ENCODE results near the gene NELFE.

NELFE gene

DNA sequence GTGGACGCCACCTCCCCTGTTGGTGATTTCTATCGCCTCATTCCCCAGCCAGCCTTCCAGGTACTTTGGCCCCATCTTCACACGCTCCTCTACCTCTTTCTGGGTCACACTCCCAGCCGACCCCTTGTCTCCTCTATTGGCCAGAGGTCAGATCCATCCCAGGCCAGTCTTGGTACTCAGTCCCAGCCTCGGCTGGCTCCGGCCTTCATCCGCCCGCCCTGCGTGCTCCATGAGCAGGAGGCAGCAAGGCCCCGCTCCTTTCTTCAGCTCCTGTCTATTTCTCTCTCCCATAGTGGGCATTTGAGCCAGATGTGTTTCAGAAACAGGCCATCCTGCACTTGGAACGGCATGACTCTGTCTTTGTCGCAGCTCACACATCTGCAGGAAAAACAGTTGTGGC, 2.8 kb upstream of the NELFE start:
- no peaks in the 10 kb centered on the region for H4K20me1 ChIP-seq (ENCODE audit: insufficient read depth)
- peaks cover 9% of the 10 kb centered on the region for H3K4me1 ChIP-seq (ENCODE audit: low read depth, poor library complexity, severe bottlenecking)
- H3K27ac ChIP-seq, result no peak overlapping the region
- TF ChIP-seq, protein P1, sequence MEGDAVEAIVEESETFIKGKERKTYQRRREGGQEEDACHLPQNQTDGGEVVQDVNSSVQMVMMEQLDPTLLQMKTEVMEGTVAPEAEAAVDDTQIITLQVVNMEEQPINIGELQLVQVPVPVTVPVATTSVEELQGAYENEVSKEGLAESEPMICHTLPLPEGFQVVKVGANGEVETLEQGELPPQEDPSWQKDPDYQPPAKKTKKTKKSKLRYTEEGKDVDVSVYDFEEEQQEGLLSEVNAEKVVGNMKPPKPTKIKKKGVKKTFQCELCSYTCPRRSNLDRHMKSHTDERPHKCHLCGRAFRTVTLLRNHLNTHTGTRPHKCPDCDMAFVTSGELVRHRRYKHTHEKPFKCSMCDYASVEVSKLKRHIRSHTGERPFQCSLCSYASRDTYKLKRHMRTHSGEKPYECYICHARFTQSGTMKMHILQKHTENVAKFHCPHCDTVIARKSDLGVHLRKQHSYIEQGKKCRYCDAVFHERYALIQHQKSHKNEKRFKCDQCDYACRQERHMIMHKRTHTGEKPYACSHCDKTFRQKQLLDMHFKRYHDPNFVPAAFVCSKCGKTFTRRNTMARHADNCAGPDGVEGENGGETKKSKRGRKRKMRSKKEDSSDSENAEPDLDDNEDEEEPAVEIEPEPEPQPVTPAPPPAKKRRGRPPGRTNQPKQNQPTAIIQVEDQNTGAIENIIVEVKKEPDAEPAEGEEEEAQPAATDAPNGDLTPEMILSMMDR (conservative IDR thresholded peaks at IDR 0.05; ENCODE audit: low read depth, low read length), result no peak
- no peak overlapping the region for H3K9ac ChIP-seq
- H3K27me3 ChIP-seq (ENCODE audit: insufficient read depth, low read depth), result no peaks in the 10 kb centered on the region
- H3K36me3 ChIP-seq (ENCODE audit: insufficient read depth), result peaks cover 9% of the 10 kb centered on the region; the same call in 1 of the 2 replicates
- no peak overlapping the region for H3K4me3 ChIP-seq (IDR thresholded peaks at IDR 0.05; ENCODE audit: insufficient read depth, low read depth, low read length)
- H2AFZ ChIP-seq (ENCODE audit: low read depth), result no peak overlapping the region
- peaks cover 18% of the 10 kb centered on the region for H3K79me2 ChIP-seq (ENCODE audit: insufficient read depth, low read depth)
- H3K4me2 ChIP-seq, result no peak overlapping the region

DNA sequence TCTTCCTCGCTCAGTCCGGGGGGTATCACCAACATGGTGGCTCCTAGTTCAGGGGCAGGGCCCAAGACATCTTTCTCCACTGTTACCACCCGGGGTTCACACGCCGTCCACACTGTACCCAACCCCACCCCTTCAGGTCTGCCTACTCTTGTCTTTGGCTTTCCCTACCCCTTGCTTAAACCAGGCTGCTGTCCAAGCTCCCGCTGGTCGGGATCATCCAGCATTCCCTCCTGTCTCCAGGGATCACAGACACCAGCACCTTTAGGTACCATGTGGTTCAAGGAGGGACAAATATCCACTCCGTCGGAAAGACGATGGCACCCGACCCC, 395 bp downstream of the NELFE start:
- Histone ChIP-seq H4K20me1 (ENCODE audit: insufficient read depth) (no peaks in the 10 kb centered on the region), H2AFZ (ENCODE audit: low read depth) (peak overlapping the region; percentile 36), H3K36me3 (ENCODE audit: insufficient read depth) (peaks cover 13% of the 10 kb centered on the region; the same call in 1 of the 2 replicates), H3K27ac (no peak overlapping the region; the same call in 1 of the 2 replicates), H3K9ac (peak overlapping the region; percentile 54), H3K4me2 (peak overlapping the region; percentile 70), H3K79me2 (ENCODE audit: insufficient read depth, low read depth) (peaks cover 18% of the 10 kb centered on the region), H3K4me3 (IDR thresholded peaks at IDR 0.05; ENCODE audit: insufficient read depth, low read depth, low read length) (peak overlapping the region; percentile 76), H3K4me1 (ENCODE audit: low read depth, poor library complexity, severe bottlenecking) (peaks cover 9% of the 10 kb centered on the region), H3K27me3 (ENCODE audit: insufficient read depth, low read depth) (no peaks in the 10 kb centered on the region)
- TF ChIP-seq, protein P1 (conservative IDR thresholded peaks at IDR 0.05; ENCODE audit: low read depth, low read length), result no peak

DNA sequence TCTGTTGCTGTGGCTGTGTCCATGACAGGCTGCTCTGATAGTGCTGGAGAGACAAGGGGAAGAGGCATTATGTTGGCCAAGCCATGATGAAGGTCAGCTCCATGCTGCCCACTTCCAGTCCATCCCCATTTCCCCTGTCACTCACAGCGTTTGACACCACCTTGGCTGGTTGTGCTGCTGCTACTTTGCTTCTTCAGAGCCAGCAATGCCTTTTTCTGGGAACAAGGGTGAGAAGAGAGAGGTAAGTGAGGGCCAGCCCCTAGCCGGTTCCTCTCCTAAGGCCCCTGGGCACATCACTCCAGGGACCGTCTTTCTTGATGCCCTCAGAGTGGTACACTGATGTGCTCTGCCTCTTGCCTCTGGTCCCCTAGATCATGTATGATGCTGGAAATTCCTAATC, 2.0 kb downstream of the NELFE start:
- TF ChIP-seq, protein P1 (conservative IDR thresholded peaks at IDR 0.05; ENCODE audit: low read depth, low read length), result no peak
- peaks cover 8% of the 10 kb centered on the region; the same call in 1 of the 2 replicates for H3K36me3 ChIP-seq (ENCODE audit: insufficient read depth)
- H3K27ac ChIP-seq, result no peak overlapping the region

DNA sequence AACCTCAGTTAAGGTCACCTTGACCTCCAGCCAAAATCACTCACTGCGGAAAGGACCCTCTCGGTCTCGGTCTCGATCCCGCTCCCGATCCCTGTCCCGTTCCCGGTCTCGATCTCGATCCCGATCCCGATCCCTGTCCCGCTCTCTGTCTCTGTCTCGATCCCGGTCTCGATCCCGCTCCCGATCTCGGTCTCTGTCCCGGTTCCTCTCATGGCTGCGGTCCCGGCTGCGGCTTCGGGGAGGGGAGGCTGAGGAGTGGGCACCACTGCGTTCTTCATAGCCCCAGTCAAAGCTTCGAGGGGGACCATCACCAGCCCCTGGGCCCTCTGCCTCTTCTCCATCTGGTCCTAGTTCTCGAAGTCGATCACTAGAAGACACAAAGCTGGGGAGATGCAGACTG, 4.3 kb downstream of the NELFE start:
- Histone ChIP-seq H3K27me3 (ENCODE audit: insufficient read depth, low read depth) (no peaks in the 10 kb centered on the region), H4K20me1 (ENCODE audit: insufficient read depth) (no peaks in the 10 kb centered on the region), H3K4me3 (IDR thresholded peaks at IDR 0.05; ENCODE audit: insufficient read depth, low read depth, low read length) (no peak overlapping the region), H3K36me3 (ENCODE audit: insufficient read depth) (0 out of 2 replicates have a peak, but pooled peaks cover 5% of the 10 kb centered on the region), H2AFZ (ENCODE audit: low read depth) (no peak overlapping the region), H3K4me2 (no peak overlapping the region), H3K79me2 (ENCODE audit: insufficient read depth, low read depth) (peaks cover 18% of the 10 kb centered on the region), H3K27ac (no peak overlapping the region), H3K4me1 (ENCODE audit: low read depth, poor library complexity, severe bottlenecking) (peaks cover 9% of the 10 kb centered on the region), H3K9ac (no peak overlapping the region)
- TF ChIP-seq, protein P1 (conservative IDR thresholded peaks at IDR 0.05; ENCODE audit: low read depth, low read length), result no peak

More for the DNA sequence above, 2.0 kb downstream of the NELFE start:
- H3K27me3 ChIP-seq (ENCODE audit: insufficient read depth, low read depth), result no peaks in the 10 kb centered on the region
- H3K4me1 ChIP-seq (ENCODE audit: low read depth, poor library complexity, severe bottlenecking), result peaks cover 9% of the 10 kb centered on the region
- no peak overlapping the region for H3K4me2 ChIP-seq
- H3K9ac ChIP-seq, result no peak overlapping the region
- no peaks in the 10 kb centered on the region for H4K20me1 ChIP-seq (ENCODE audit: insufficient read depth)
- H3K4me3 ChIP-seq (IDR thresholded peaks at IDR 0.05; ENCODE audit: insufficient read depth, low read depth, low read length), result no peak overlapping the region
- H2AFZ ChIP-seq (ENCODE audit: low read depth), result no peak overlapping the region
- peaks cover 18% of the 10 kb centered on the region for H3K79me2 ChIP-seq (ENCODE audit: insufficient read depth, low read depth)

All from KMS-11 (cell line).